HepG2 (cell line): Measurements from ENCODE around the gene NEURL3. TPM values are rescaled to one million over a fixed set of nuclear protein-coding genes. Genes with fewer than 3 reads are reported as not detected.

Experiments used
- ELK4 ChIP-seq: sonication (generic); formaldehyde crosslinking; IDR thresholded peaks from 2 replicates; pipeline ENCODE4 v1.9.0; 2021; ENCODE audit warnings: missing genetic modification reagents, borderline replicate concordance
- HDAC1 ChIP-seq: sonication (generic); formaldehyde crosslinking; IDR thresholded peaks from 2 replicates; pipeline ENCODE4 v1.5.1; 2020; ENCODE audit warnings: mild to moderate bottlenecking, missing genetic modification reagents
- HNF4A ChIP-seq: sonication (generic); formaldehyde crosslinking; IDR thresholded peaks from 2 replicates; pipeline ENCODE4 v1.4.0; 2020; ENCODE audit warnings: missing genetic modification reagents
- HOXA3 ChIP-seq: sonication (generic); formaldehyde crosslinking; IDR thresholded peaks from 2 replicates; pipeline ENCODE4 v1.5.0; 2020; ENCODE audit warnings: missing genetic modification reagents
- HOXD1 ChIP-seq: sonication (generic); formaldehyde crosslinking; IDR thresholded peaks from 2 replicates; pipeline ENCODE4 v1.5.0; 2020; ENCODE audit warnings: missing genetic modification reagents
- JUN ChIP-seq: sonication (generic); formaldehyde crosslinking; IDR thresholded peaks from 2 replicates; pipeline ENCODE4 v1.4.0; 2020; ENCODE audit warnings: mild to moderate bottlenecking, missing genetic modification reagents
- ZBTB49 ChIP-seq: sonication (generic); formaldehyde crosslinking; IDR thresholded peaks from 2 replicates; pipeline ENCODE4 v1.4.0; 2020; ENCODE audit warnings: missing genetic modification reagents, borderline replicate concordance
- ZNF10 ChIP-seq: sonication (generic); formaldehyde crosslinking; IDR thresholded peaks from 2 replicates; pipeline ENCODE4 v1.4.0; 2020; ENCODE audit warnings: mild to moderate bottlenecking, low read depth, missing genetic modification reagents, borderline replicate concordance
- ZNF281 ChIP-seq: sonication (generic); formaldehyde crosslinking; IDR thresholded peaks from 2 replicates; pipeline ENCODE4 v1.4.0; 2020; ENCODE audit warnings: missing genetic modification reagents, borderline replicate concordance
- ZSCAN20 ChIP-seq: sonication (generic); formaldehyde crosslinking; IDR thresholded peaks from 2 replicates; pipeline ENCODE4 v1.4.0; 2020; ENCODE audit warnings: missing genetic modification reagents, mild to moderate bottlenecking, borderline replicate concordance
- polyA plus RNA-seq, 8 experiments: library from polyadenylated mRNA; depleted of rRNA in 3 of 8; stranded (reverse) in 7 of 8; unstranded in 1 of 8; fragments of >200 nt; fragmentation: Illumina TruSeq in 4 of 8; extraction: Trizol in 4 of 8; gene quantifications; 2 replicates each; pipeline versions ENCODE4 v1.2.1 to v1.2.3, GENCODE V29; 2011 to 2016; ENCODE audit warnings: low read depth in 4 of 8, missing spikeins in 1 of 8, mixed read lengths in 1 of 8; ENCODE audit not compliant: insufficient read depth in 1 of 8
- total RNA-seq, 5 experiments: library from RNA; depleted of rRNA; stranded (reverse); fragments of >200 nt; fragmentation: Illumina TruSeq; extraction: Trizol; gene quantifications; 2 replicates each; pipeline ENCODE4 v1.2.3, GENCODE V29; 2016; ENCODE audit warnings: low read depth in 1 of 5
- TF ChIP-seq, protein P1 (sequence below), 2 experiments: fragments of 450-650 bp in 1 of 2; sonication (generic) in 1 of 2; formaldehyde crosslinking in 1 of 2; IDR thresholded peaks; 2 replicates each; pipeline versions ENCODE4 v1.6.1 to v1.8.0; 2016 to 2022; ENCODE audit warnings: antibody characterized with exemption in 1 of 2, mild to moderate bottlenecking in 1 of 2, missing genetic modification reagents in 1 of 2

The NEURL3 gene
- total and polyA plus RNA-seq, 2 of the 13 experiments (the other 11 are each of a cell fraction or from before 2014, with no cell fraction given) = 0.16 to 1.2 TPM

GRCh38 chr2:96501886-96502810, 3.0 kb downstream of the NEURL3 start (continued):
- TF ChIP-seq, protein P1, sequence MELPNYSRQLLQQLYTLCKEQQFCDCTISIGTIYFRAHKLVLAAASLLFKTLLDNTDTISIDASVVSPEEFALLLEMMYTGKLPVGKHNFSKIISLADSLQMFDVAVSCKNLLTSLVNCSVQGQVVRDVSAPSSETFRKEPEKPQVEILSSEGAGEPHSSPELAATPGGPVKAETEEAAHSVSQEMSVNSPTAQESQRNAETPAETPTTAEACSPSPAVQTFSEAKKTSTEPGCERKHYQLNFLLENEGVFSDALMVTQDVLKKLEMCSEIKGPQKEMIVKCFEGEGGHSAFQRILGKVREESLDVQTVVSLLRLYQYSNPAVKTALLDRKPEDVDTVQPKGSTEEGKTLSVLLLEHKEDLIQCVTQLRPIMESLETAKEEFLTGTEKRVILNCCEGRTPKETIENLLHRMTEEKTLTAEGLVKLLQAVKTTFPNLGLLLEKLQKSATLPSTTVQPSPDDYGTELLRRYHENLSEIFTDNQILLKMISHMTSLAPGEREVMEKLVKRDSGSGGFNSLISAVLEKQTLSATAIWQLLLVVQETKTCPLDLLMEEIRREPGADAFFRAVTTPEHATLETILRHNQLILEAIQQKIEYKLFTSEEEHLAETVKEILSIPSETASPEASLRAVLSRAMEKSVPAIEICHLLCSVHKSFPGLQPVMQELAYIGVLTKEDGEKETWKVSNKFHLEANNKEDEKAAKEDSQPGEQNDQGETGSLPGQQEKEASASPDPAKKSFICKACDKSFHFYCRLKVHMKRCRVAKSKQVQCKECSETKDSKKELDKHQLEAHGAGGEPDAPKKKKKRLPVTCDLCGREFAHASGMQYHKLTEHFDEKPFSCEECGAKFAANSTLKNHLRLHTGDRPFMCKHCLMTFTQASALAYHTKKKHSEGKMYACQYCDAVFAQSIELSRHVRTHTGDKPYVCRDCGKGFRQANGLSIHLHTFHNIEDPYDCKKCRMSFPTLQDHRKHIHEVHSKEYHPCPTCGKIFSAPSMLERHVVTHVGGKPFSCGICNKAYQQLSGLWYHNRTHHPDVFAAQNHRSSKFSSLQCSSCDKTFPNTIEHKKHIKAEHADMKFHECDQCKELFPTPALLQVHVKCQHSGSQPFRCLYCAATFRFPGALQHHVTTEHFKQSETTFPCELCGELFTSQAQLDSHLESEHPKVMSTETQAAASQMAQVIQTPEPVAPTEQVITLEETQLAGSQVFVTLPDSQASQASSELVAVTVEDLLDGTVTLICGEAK (IDR thresholded peaks at IDR 0.05) = no peak
- TF ChIP-seq, protein P1 (CRISPR knock-in tag; IDR thresholded peaks at IDR 0.05) = 0 out of 2 replicates have a peak, but pooled peaks have one; percentile 8
- TF ChIP-seq HNF4A (CRISPR knock-in tag) (peak; percentile 82), JUN (CRISPR knock-in tag) (no peak; the same call in 1 of the 2 replicates), HDAC1 (CRISPR knock-in tag) (no peak), ELK4 (no peak), HOXA3 (CRISPR knock-in tag) (peak; percentile 78), ZBTB49 (no peak), ZSCAN20 (CRISPR knock-in tag) (no peak), ZNF281 (no peak; the same call in 1 of the 2 replicates), ZNF10 (CRISPR knock-in tag) (no peak), HOXD1 (CRISPR knock-in tag) (no peak)
